Measurements from ENCODE around the gene MTERF2. TPM values are rescaled to one million over a fixed set of nuclear protein-coding genes. Genes with fewer than 3 reads are reported as not detected.

MTERF2 gene
- total RNA-seq, 1 experiment from 2014 or later = 5.0 TPM

GRCh38 chr12:106945261-106945851 lies 41.6 kb downstream of the MTERF2 start:
- no peak for TF ChIP-seq CTCF (conservative IDR thresholded peaks at IDR 0.05)
- H3K4ac ChIP-seq (ENCODE audit: low read depth, low read length) = no peak overlapping the region
- no peaks in the 10 kb centered on the region for H3K27me3 ChIP-seq (ENCODE audit: insufficient read depth, low read length)
- no peaks in the 10 kb centered on the region for H3K79me2 ChIP-seq (ENCODE audit: insufficient read depth, low read length)
- Mint-ChIP-seq H3K9me3 (peaks cover 58 to 68% of the 10 kb centered on the region in 2 experiments), H3K4me1 (no peaks in the 10 kb centered on the region), H3K4me3 (no peak overlapping the region), H3K36me3 (ENCODE audit: insufficient read depth in 1 of 3, low read depth in 3 of 3) (peaks cover 3 to 18% (median 8%) of the 10 kb centered on the region in 3 experiments; a peak in 6 of 7 replicates), H3K27ac (no peak overlapping the region), H3K27me3 (ENCODE audit: low read depth) (peaks cover 13% of the 10 kb centered on the region)
- no peak overlapping the region for H2AK5ac ChIP-seq (ENCODE audit: insufficient read length, low read length)
- H3K79me1 ChIP-seq (ENCODE audit: insufficient read depth, low read depth, low read length, poor library complexity, severe bottlenecking) = no peaks in the 10 kb centered on the region
- no CpG with 5 or more reads among the region's 1 CpG for WGBS (ENCODE audit: extremely low coverage, insufficient read length, low lambda C conversion rate)
- no peak overlapping the region for H2BK20ac ChIP-seq (ENCODE audit: low read depth, low read length, poor library complexity, severe bottlenecking)
- no peak overlapping the region for H3K56ac ChIP-seq (ENCODE audit: insufficient read length, low read depth, low read length)
- no peak overlapping the region for H2BK12ac ChIP-seq (ENCODE audit: insufficient read length, low read depth, low read length)
- no peak for DNase-seq
- no peak overlapping the region for H2BK15ac ChIP-seq (ENCODE audit: low read depth, low read length)
- no peaks in the 10 kb centered on the region for H3K4me1 ChIP-seq (ENCODE audit: insufficient read depth, low read length)
- H4K20me1 ChIP-seq (ENCODE audit: control insufficient read depth, insufficient read depth, insufficient read length) = no peaks in the 10 kb centered on the region
- H3K14ac ChIP-seq (ENCODE audit: insufficient read depth, low read length) = no peak overlapping the region
- H3K4me2 ChIP-seq (ENCODE audit: insufficient read depth, insufficient read length, low read length) = no peak overlapping the region
- no peak overlapping the region for H2BK120ac ChIP-seq (ENCODE audit: low read depth, low read length, poor library complexity, severe bottlenecking)
- H4K5ac ChIP-seq (ENCODE audit: insufficient read length, low read depth, low read length) = no peak overlapping the region
- H3K27ac ChIP-seq (ENCODE audit: insufficient read length, low read depth, low read length) = no peak overlapping the region
- H3K18ac ChIP-seq (ENCODE audit: insufficient read length, low read depth, low read length) = no peak overlapping the region
- no peak overlapping the region for H2BK5ac ChIP-seq (ENCODE audit: insufficient read length, low read length)
- no peak overlapping the region for H3T11ph ChIP-seq (ENCODE audit: low read length)
- H3K9me3 ChIP-seq (ENCODE audit: control insufficient read depth, low read depth, low read length) = peaks cover 30% of the 10 kb centered on the region
- H3K23me2 ChIP-seq (ENCODE audit: insufficient read length, low read depth, low read length, poor library complexity, severe bottlenecking) = no peaks in the 10 kb centered on the region
- no peak overlapping the region for H3K9ac ChIP-seq (ENCODE audit: extremely low read depth, insufficient read length, low read length)
- H3K23ac ChIP-seq (ENCODE audit: insufficient read length, low read depth, low read length) = no peak overlapping the region
- H4K91ac ChIP-seq (ENCODE audit: insufficient read length, low read depth, low read length) = no peak overlapping the region
- H2AFZ ChIP-seq (ENCODE audit: low read length) = no peak overlapping the region
- no peak overlapping the region for H4K8ac ChIP-seq (replicated peaks; ENCODE audit: insufficient read length, low read depth, low read length)

Measured in H9 (cell line).